Endothelial cell of umbilical vein (primary cell): ENCODE results near the gene TMTC1. TPM values are rescaled to one million over a fixed set of nuclear protein-coding genes. Genes with fewer than 3 reads are reported as not detected.

Experiments
- BruUV-seq: library from RNA; stranded (reverse); fragments of 400-500 nt; replicated peaks from 2 replicates; lab custom pipeline; 2021; lab: Mats Ljungman, UMichigan
- CTCF ChIA-PET: fragments of 300-600, 350-600 bp; sonication (Branson Sonifier 250); formaldehyde crosslinking; loops from one replicate; lab custom pipeline; 2021; ENCODE audit warnings: antibody characterized with exemption, inconsistent platforms; lab: Charles Lee
- POLR2A ChIA-PET: fragments of 300-600, 350-600 bp; sonication (Branson Sonifier 250); formaldehyde crosslinking; loops from one replicate; lab custom pipeline; 2021; ENCODE audit warnings: antibody characterized with exemption, inconsistent platforms; lab: Charles Lee
- DNase-seq: peaks from one replicate; pipeline ENCODE4 v3.0.0-alpha.2; 2011; ENCODE audit warnings: low read depth, low spot score
- FAIRE-seq: peaks from 2 replicates; lab custom pipeline; 2011; peaks lifted over from hg19 to GRCh38; lab: Jason Lieb, UNC
- H2AFZ ChIP-seq: 2 replicates; pipeline ENCODE4 v1.6.0; 2012; ENCODE audit warnings: low read depth, low read length, control low read depth, inconsistent platforms
- H3K27ac ChIP-seq: 2 replicates; pipeline ENCODE4 v1.5.1; 2011; ENCODE audit warnings: low read depth, mild to moderate bottlenecking, control low read depth, low read length, moderate library complexity; ENCODE audit not compliant: insufficient read depth
- H3K27me3 ChIP-seq, 2 experiments: 2 replicates each; pipeline versions ENCODE4 v1.6.0 to v1.6.1; 2011; ENCODE audit warnings: low read length in 2 of 2, mixed read lengths in 1 of 2; ENCODE audit not compliant: control insufficient read depth in 2 of 2, insufficient read depth in 2 of 2
- H3K36me3 ChIP-seq, 2 experiments: 2 replicates in 1 of 2; 3 replicates in 1 of 2; pipeline ENCODE4 v1.5.1; 2011; ENCODE audit warnings: low read length in 2 of 2, mild to moderate bottlenecking in 1 of 2, moderate library complexity in 1 of 2; ENCODE audit not compliant: control insufficient read depth in 2 of 2, insufficient read depth in 2 of 2; ENCODE audit errors: extremely low read depth in 1 of 2
- H3K4me1 ChIP-seq: 3 replicates; pipeline ENCODE4 v1.5.1; 2011; ENCODE audit warnings: mild to moderate bottlenecking, low read length; ENCODE audit not compliant: control insufficient read depth, insufficient read depth; ENCODE audit errors: extremely low read depth
- H3K4me2 ChIP-seq: 2 replicates; pipeline ENCODE4 v1.6.1; 2011; ENCODE audit warnings: low read length, control low read depth, mixed read lengths; ENCODE audit not compliant: insufficient read depth
- H3K4me3 ChIP-seq, 3 experiments: fragments of 200-600 bp in 1 of 3; sonication (generic), shearing (Covaris generic) in 1 of 3; replicated peaks in 1 of 3; 2 replicates each; pipeline ENCODE4 v1.5.1; 2011 to 2016; ENCODE audit warnings: control low read depth in 3 of 3, low read length in 3 of 3, mild to moderate bottlenecking in 2 of 3, inconsistent platforms in 1 of 3, low read depth in 1 of 3, moderate library complexity in 1 of 3; ENCODE audit not compliant: insufficient read depth in 1 of 3
- H3K79me2 ChIP-seq: 2 replicates; pipeline ENCODE4 v1.6.0; 2012; ENCODE audit warnings: low read length, inconsistent platforms; ENCODE audit not compliant: control insufficient read depth, insufficient read depth
- H3K9ac ChIP-seq: replicated peaks from 2 replicates; pipeline ENCODE3; 2011; ENCODE audit warnings: low read length, control low read depth; ENCODE audit not compliant: insufficient read depth; ENCODE audit errors: extremely low read depth
- H3K9me1 ChIP-seq: replicated peaks from 3 replicates; pipeline ENCODE4 v1.6.0; 2011; ENCODE audit warnings: mild to moderate bottlenecking, low read length; ENCODE audit not compliant: control insufficient read depth, insufficient read depth; ENCODE audit errors: extremely low read depth
- H3K9me3 ChIP-seq: replicated peaks from 2 replicates; pipeline ENCODE4 v1.5.1; 2012; ENCODE audit warnings: low read length, inconsistent platforms; ENCODE audit not compliant: control insufficient read depth, insufficient read depth
- H4K20me1 ChIP-seq: replicated peaks from 2 replicates; pipeline ENCODE3; 2011; ENCODE audit warnings: mild to moderate bottlenecking, low read length; ENCODE audit not compliant: control insufficient read depth, insufficient read depth; ENCODE audit errors: extremely low read depth
- CTCF ChIP-seq, 2 donors: IDR thresholded peaks; 1 replicate in 1 of 2; 2 replicates in 1 of 2; pipeline ENCODE4 v1.5.1; 2011; ENCODE audit warnings: low read length in 2 of 2, mild to moderate bottlenecking in 2 of 2, moderate library complexity in 2 of 2, control low read depth in 1 of 2, inconsistent platforms in 1 of 2, low read depth in 1 of 2; ENCODE audit not compliant: insufficient read depth in 1 of 2; ENCODE audit errors: extremely low read depth in 1 of 2
- EZH2 ChIP-seq: IDR thresholded peaks from 2 replicates; pipeline ENCODE4 v1.6.1; 2012; ENCODE audit warnings: borderline replicate concordance, low read depth, mild to moderate bottlenecking, moderate library complexity, low read length, inconsistent platforms; ENCODE audit not compliant: severe bottlenecking
- FOS ChIP-seq: IDR thresholded peaks from 2 replicates; pipeline ENCODE4 v1.6.1; 2011; ENCODE audit warnings: mild to moderate bottlenecking, low read length, moderate library complexity, borderline replicate concordance; ENCODE audit not compliant: insufficient read depth
- GATA2 ChIP-seq: IDR thresholded peaks from 2 replicates; pipeline ENCODE4 v1.7.0; 2011; ENCODE audit warnings: low read depth, mild to moderate bottlenecking, moderate library complexity, mixed read lengths, low read length; ENCODE audit not compliant: insufficient read length, insufficient read depth
- JUN ChIP-seq: IDR thresholded peaks from 2 replicates; pipeline ENCODE4 v1.6.1; 2011; ENCODE audit warnings: borderline replicate concordance, low read depth; ENCODE audit not compliant: insufficient read length, insufficient read depth
- MYC ChIP-seq: IDR thresholded peaks from one replicate; pipeline ENCODE4 v1.6.1; 2011; ENCODE audit warnings: mild to moderate bottlenecking, low read depth, low read length
- POLR2A ChIP-seq: IDR thresholded peaks from 2 replicates; pipeline ENCODE4 v1.6.1; 2012; ENCODE audit warnings: low read depth, mild to moderate bottlenecking, control low read depth, low read length
- dilution Hi-C: fragments of 300-500 bp; cut with MboI; formaldehyde crosslinking; loops from one replicate; pipeline ENCODE4 v1.15.0; 2019; ENCODE audit warnings: low sequenced_read_pairs; ENCODE audit not compliant: extremely low pct_ligation_motif_present
- intact Hi-C: fragments of 100-400 bp; cut with micrococcal nuclease; formaldehyde crosslinking; loops from one replicate; pipeline ENCODE4 v1.10.0; 2022
- polyA plus RNA-seq, 4 experiments: library from polyadenylated mRNA; depleted of rRNA in 3 of 4; stranded (reverse) in 3 of 4; unstranded in 1 of 4; fragments of >200 nt; gene quantifications; 2 replicates each; pipeline versions ENCODE4 v1.2.1 to v1.2.3, GENCODE V29; 2011 to 2012; ENCODE audit warnings: missing spikeins in 1 of 4
- total RNA-seq: library from RNA; stranded (reverse); gene quantifications from 2 replicates; pipeline ENCODE4 v1.2.3, GENCODE V29; 2021

Gene TMTC1
- total and polyA plus RNA-seq, 2 donors (not counting 3 experiments of a cell fraction or from before 2014, with no cell fraction given): 5.4 to 5.9 TPM

- DNase-seq: peak; percentile 87
- Histone ChIP-seq H2AFZ (no peak overlapping the region), H3K27me3 (peaks cover 0 to 2% of the 10 kb centered on the region in 2 experiments), H3K9ac (no peak overlapping the region), H3K4me3 (no peak overlapping the region), H3K79me2 (no peaks in the 10 kb centered on the region), H3K27ac (no peak overlapping the region), H4K20me1 (no peaks in the 10 kb centered on the region), H3K36me3 (no peaks in the 10 kb centered on the region), H3K4me1 (no peaks in the 10 kb centered on the region), H3K9me3 (no peaks in the 10 kb centered on the region), H3K9me1 (no peaks in the 10 kb centered on the region), H3K4me2 (no peak overlapping the region)
- POLR2A ChIA-PET: no interaction called here
- peak; percentile 81 for FAIRE-seq
- CTCF ChIA-PET: no interaction called here
- intact Hi-C loops (no loop called here), dilution Hi-C loops (no loop called here)
- TF ChIP-seq EZH2 (no peak), CTCF (IDR thresholded peaks at IDR 0.05; ENCODE audit: extremely low read depth in 1 of 2, insufficient read depth in 1 of 2, low read depth in 1 of 2, low read length in 2 of 2) (no peak), JUN (peak; percentile 41), FOS (peak; percentile 67), GATA2 (no peak)
- BruUV-seq: no TSS peak
Observed at GRCh38 chr12:29796823-29797263, 13.1 kb upstream of the TMTC1 start.

GRCh38 chr12:29795715-29796114 lies 12.0 kb upstream of the TMTC1 start:
- H3K4me1 ChIP-seq: no peaks in the 10 kb centered on the region
- TF ChIP-seq FOS (no peak), POLR2A (no peak), GATA2 (no peak), MYC (no peak), JUN (no peak)
- H3K4me2 ChIP-seq: no peak overlapping the region
- H2AFZ ChIP-seq: no peak overlapping the region
- peaks cover 0 to 2% of the 10 kb centered on the region in 2 experiments for H3K27me3 ChIP-seq
- CTCF ChIA-PET: interaction anchor here (1.0 kb wide), 1 partner anchor 244 kb away, joined by 3 read pairs; no protein-coding TSS in a partner anchor
- H3K4me3 ChIP-seq: no peak overlapping the region
- H3K79me2 ChIP-seq: no peaks in the 10 kb centered on the region
- FAIRE-seq: no peak
- no peaks in the 10 kb centered on the region for H3K36me3 ChIP-seq
- no peak for DNase-seq
- BruUV-seq: no TSS peak
- H3K9ac ChIP-seq: no peak overlapping the region
- H3K9me3 ChIP-seq: no peaks in the 10 kb centered on the region
- H3K27ac ChIP-seq: no peak overlapping the region
- intact Hi-C loops: no loop called here
- dilution Hi-C loops: no loop called here
- POLR2A ChIA-PET: no interaction called here
- H4K20me1 ChIP-seq: no peaks in the 10 kb centered on the region
- no peaks in the 10 kb centered on the region for H3K9me1 ChIP-seq
